HG03139 (cell line): ENCODE measurements around the gene RASL11A.
A peak's percentile ranks its signal among the peaks of the same experiment; 100 is the strongest.
"Not testable (repeated sequence)": the region's sequence is repeated elsewhere in the genome, so short reads cannot be mapped to it uniquely, and the experiment has no call there.

Experiments
- ATAC-seq: cut with Tn5 transposase; IDR thresholded peaks from one replicate; pipeline ENCODE4 v1.9.1; 2021; ENCODE audit not compliant: unreplicated experiment

Gene RASL11A, protein sequence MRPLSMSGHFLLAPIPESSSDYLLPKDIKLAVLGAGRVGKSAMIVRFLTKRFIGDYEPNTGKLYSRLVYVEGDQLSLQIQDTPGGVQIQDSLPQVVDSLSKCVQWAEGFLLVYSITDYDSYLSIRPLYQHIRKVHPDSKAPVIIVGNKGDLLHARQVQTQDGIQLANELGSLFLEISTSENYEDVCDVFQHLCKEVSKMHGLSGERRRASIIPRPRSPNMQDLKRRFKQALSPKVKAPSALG

DNA sequence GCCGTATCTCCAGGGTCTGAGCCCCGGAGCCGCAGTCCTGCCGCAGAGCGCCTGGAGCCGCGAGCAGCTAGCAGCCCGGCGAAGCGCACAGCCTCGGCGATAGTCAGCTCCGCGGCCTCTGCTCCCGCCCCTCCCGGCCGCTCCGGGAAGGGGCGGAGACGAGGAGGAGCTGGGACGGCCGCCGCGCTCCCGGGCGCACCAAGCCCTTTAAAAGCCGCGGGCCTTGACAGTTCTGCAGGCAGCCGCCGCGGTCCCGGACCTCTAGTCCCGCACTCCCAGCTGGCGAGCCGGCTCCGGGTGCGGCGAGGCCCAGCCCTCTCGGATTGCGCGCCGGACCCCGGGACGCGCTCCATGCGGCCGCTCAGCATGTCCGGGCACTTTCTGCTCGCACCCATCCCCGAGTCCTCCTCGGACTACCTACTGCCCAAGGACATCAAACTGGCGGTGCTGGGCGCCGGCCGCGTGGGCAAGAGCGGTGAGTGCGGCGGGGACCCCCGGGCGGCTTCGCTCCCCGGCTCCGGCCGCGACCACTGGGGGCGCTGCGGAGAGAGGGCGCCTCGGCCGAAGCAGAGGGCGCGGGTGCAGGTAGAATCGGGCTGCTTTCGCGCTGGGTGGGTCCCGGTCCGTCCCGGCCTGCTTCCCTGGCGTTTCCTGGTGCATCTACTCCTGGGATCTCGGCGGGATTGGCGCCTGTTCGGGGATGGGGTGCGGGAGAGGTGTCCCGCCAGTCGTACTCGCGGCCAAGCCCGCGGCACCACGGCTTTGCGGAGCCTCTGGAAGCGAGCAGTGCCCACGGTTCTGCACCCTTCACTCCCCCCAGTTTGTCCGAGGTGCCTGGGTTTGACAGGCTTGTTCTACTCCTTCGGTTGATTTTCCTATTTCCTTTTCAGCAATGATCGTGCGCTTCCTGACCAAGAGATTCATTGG lies at the start of gene RASL11A:
Gene RASL11A (plus strand): TSS at position 237 of the 927 bp plus-strand sequence. CDS start 115 bp downstream, at position 352.
- ATAC-seq, result peak; percentile 79

DNA sequence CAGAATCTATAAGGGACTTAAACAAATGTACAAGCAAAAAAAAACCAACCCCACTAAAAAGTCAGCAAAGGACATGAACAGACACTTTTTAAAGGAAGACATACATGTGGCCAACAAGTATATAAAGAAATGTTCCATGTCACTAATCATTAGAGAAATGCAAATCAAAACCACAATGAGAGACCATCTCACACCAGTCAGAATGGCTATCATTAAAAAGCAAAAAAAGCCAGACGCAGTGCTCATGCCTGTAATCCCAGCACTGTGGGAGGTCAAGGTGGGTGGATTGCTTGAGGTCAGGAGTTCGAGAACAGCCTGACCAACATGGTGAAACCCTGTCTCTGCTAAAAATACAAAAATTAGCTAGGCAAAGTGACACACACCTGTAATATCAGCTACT lies 48.5 kb upstream of the RASL11A start:
- ATAC-seq, result not testable (repeated sequence)

DNA sequence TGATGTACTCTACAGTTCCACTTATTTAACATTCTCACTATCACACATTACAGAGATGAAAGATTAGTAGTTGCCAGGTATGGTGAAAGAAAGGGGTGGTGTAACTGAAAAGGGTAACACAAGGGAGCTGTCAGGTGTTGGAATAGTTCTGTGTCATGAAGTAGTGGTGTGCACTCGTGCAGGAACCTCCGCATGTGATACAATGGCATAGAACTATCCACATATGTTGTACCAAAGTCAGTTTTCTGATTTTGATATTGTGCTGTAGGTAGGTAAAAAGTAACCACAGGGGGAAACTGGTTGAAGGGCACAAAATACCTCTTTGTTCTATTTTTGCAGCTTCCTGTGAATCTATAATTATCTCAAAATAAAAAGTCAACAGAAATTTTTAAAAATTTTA lies 43.6 kb upstream of the RASL11A start:
- ATAC-seq, result no peak

DNA sequence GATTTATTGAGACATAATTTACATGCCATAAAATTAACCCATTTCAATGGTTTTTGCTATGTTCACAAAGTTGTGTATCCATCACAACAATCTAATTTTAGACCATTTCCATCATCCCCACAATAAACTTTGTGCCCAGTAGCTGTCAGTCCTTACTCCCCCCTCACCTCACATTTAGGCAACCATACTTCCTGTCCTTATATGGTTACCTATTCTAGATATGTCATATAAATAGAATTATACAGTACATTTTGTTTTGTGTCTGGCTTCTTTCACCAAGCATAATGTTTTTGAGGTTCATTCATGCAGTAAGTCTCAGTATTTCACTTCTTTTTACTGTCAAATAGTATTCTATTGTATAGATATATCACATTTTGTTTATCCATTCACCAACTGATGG lies 42.5 kb upstream of the RASL11A start:
- ATAC-seq, result no peak

DNA sequence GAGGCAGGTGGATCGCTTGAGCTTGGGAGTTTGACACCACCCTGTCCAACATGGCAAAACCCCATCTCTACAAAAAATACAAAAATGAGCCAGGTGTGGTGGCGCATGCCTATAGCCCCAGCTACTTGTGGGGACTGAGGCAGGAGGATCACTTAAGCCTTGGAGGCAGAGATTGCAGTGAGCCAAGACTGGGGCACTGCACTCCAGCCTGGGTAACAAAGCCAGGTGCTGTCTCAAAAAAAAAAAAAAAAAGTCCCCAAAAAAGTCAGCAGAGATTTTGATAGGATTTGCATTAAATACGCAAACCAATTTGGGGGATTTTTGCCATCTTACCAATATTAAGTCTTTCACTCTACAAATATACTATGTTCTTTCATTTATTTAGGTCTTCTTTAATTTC lies 41.0 kb upstream of the RASL11A start:
- no peak for ATAC-seq

DNA sequence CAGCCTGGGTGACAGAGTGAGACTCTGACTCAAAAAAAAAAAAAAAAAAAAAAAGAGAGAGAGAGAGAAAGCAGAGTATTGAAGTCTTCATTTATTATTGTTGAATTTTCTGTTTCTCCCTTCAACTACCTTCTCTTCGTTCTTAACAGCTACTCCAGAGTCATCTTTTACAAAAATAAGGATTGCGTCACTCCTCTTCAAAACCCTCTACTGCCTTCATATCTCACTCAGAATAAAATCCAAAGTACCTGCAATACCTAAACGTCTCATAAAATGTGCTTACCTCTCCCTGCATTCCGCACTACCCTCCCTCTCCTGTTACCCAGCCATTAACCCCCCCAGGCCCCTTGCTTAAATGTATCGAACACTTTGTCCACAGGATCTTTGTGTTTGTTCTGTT lies 36.7 kb upstream of the RASL11A start:
- ATAC-seq, result no peak

DNA sequence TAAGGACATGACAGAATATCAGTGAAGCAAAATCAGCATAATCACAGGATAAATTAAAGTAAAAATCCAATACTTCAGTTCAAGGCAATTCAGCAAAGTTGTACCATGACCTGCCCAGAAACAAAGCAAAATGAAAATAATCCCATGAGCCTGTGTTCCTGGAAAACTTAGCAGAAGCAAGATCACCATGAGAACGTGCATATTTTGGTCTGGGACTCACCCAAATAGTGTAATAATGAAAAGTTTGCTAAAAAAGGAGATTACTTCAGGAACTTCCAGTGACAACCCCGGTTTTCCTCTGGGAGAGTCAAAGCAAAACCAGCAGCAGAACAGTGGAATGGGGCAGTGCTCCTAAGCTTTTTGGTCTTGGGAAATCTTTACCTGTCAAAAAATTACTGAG lies 34.2 kb upstream of the RASL11A start:
- no peak for ATAC-seq

DNA sequence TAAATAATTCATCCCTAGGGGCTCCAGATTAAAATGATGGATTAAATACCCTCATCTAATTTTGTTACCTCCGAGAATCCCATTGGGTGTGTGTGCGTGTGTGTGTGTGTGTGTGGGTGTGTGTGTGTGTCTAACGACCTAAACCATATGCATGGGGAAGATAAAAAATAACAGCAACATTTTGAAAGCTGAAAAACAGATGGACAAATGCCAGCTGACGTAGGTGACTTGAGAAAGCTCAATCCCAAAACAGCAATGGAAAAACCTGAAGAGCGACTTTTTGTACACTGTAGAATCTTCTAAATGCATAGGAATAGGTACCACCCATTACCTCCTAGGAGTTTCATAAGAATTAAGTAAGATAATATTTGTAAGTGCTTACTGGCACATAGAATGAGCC lies 27.9 kb upstream of the RASL11A start:
- no peak for ATAC-seq

DNA sequence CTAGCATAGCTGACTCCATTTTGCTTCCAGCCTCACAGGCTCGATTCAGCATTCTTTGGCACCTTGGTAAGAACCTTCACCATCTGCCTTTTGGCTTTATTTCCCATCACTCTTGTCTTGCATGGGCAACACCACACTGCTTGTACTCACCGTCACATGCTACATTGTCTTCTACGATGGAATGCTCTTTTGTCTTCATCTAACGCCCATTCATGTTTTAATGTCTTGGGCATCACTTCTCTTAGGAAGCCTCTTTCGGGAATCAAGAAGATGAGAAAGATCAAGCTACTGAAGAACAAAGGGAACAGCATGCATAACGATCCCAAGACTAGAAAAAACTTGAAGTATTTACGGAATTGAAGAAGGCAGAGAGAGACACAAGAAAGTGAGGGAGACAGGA lies 25.0 kb upstream of the RASL11A start:
- no peak for ATAC-seq

DNA sequence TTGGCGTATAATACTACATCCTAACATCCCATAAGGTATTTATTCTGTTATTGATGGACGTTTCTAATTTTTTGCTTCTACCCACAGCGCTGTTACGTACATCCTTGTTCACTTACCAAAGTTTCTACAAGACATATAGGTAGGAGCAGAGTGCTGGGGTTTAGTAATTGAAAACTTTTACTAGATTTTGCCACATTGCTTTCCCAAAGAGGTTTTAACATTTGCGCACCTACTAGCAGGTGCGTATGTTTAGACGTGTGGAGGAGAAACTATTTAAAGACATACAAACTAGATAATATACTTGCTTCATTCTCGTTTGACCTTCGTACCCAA lies 19.8 kb upstream of the RASL11A start:
- ATAC-seq, result peak; percentile 5

DNA sequence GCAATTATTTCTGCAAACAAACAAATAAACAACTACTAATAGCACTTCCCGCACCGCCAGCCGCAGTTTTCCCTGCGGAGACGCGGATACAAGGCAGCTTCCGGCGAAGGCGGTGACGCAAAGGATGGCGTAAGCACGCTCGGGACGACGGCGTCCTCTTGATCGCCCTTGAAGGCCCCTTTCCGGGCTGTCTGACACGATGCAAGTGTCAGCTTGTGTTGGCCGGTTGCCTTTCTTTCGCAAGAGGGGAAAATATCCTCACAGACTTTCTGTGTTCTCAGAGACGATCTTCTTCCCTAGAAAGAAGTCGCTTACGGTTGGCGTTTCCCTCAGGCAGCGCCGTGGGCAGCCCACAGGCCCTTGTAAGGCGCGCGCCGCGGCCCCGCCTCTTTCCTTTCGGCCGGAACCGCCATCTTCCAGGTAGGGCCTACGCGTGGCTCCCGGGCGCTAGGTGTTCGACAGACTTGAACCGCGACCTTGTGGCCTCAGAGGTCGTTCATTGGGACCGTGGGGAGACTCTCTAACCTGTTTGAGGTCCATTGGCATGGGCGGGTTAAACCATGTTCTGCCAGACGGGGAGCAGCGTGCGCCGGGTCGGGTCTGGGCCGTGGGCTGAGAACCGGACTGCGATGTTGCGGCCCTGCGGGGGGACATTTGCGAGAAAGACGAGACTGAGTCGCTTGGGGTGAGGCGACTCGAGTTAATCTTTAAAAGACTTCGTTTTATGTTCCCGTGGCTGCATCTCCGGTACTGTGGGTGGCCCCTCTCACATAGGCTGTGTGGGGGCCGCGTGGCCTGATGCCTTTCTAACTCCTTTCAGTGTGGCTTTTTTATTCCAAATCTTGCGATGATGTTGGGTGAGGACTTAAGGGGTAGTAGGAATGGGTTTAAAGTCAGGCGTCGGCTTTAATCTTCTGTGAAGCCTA lies 19.2 kb upstream of the RASL11A start, which contains the start of gene RPL21:
Gene RPL21 (plus strand): TSS at position 393 of the 926 bp plus-strand sequence. CDS start 2,219 bp downstream, outside the sequence.
- ATAC-seq, result peak; percentile 91

DNA sequence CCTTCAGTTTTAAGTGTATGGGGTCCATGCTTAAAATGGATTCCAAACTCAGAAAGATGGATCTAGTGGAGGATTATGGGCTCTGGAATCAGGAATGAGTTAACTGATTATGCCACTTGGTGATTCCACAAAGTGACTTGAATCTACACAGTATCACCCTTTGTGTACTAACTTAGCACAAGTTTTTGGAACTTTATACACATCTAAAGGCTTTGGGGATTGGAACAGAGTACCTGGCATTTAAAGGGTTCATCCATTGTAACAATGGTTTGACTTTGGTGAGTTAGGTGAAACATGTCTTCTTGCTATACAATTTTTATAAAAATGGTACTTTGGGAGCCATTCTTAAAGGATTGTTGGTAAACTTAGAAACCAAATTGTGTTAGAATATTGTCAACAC lies 18.2 kb upstream of the RASL11A start:
- no peak for ATAC-seq

DNA sequence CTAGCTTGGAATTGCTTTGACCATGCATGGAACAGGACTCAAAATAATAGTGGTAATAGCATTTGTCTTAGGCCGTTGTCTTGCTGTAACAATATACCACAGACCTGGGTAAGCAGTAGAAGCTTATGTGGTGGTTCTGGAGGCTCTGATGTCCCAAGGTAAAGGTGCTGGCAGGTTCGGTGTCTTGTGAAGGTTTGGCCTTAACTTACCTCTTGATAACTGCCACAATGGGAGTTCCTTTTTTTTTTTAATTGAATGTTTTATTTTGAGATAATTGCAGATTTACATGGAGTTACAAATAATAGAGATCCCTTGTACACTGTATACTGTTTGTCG lies 13.4 kb upstream of the RASL11A start:
- ATAC-seq, result no peak

DNA sequence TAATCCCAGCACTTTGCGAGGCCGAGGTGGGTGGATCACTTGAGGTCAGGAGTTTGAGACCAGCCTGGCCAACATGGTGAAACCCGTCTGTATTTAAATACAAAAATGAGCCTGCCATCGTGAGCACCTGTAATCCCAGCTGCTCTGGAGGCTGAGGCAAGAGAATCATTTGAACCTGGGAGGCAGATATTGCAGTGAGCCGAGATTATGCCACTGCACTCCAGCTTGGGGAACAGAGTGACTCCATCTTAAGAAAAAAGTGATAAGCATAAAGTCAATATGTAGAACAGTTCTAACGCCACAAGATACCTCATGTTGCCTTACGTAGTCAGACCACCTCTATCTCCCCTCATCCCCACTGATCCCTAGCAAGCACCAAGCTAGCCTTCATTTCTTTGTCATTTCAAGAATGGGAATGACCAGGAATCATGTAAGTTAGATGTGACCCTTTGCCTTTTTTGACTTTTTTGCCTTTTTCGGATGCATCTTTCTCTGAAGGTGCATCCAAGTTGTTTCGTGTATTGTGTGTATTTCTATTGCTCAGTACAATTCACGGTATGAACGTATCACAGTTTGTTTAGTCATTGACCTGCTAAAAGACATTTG lies 12.9 kb upstream of the RASL11A start:
- ATAC-seq, result no peak

DNA sequence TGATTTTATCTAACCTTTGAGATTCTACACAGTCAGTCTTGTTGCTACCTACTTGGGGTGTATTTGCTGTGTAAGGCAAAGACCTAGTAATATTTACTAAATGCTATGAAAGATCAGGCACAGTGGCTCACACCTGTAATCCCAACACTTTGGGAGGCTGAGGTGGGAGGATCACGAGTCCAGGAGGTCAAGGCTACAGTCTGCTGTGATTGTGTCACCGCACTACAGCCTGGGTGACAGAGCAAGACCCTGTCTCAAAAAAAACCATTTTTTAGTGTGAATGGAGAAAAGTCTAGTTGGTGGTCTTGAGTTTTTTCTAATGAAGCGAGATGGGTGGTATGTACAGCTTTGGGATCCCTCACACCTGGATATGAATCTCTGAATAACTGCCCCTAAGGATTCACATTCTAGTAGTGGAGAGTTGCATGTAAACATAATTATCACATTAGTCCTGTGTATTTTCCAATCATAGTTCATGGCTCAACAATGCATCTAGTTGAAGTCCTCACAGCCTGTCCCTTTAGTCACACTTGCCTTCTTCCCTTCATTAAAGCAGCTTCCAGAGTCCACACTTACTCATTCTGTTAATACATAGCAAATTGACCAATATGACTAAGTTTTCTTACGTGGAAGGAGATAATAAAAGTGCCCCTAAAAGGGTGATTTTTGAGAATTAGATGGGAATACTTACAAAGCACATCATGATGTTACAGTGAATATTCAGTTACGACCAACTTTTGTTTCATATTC lies 11.8 kb upstream of the RASL11A start:
- ATAC-seq, result no peak

DNA sequence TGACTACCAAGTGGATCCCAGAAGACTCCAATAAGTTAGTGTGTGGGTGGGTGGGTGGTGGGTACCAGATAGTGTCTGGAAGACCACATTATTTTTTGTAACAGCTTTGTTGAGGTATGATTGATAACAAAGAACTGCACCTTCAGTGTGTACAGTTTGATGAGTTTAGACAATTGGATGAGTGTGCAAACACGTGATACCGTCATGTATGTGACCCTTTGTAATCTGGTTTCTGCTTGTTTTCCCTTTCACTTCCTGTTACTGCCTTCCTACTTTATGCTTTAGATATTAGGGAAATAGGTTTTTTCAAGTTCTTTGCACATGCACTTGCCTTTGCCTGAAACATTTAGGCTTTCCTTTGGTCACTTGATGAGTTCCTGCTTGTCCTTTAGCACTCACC lies 10.8 kb upstream of the RASL11A start:
- ATAC-seq, result no peak

DNA sequence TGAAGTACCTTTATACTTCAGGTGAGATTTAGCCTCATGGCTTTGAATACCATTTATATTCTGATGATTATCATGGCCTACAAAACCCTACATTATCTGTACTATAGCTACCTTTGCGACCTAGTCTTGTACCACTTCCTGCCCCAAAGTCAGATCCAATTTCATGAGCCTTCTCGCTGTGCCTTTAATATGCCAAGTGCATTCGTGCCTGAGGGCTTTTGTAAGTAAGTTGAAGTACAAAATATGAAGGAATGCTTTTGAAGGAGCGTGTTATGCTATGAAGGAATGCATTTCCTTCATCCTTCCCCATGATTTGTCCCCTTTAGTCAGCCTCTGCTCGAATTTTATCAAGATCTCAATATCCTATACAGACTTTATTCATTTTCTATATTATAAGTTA lies 9.2 kb upstream of the RASL11A start:
- ATAC-seq, result no peak

DNA sequence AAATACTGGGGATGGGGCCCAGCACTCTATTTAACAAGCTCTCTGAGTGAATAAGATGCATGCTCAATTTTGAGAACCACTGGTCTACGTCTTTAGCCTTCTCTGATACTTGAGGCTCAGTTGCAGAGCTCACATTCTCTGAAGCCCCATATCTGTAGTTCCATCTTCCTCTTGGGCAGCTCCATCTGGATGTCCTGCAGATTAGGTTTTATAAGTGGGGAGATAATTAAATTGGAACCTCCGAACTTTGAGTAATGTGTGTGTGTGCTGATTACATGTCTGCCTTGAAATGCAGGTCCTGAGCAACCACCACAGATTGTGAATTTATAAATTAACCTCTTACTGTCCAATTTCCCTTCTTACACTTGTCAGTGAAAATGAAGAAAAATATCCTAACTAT lies 7.2 kb upstream of the RASL11A start:
- ATAC-seq, result no peak

DNA sequence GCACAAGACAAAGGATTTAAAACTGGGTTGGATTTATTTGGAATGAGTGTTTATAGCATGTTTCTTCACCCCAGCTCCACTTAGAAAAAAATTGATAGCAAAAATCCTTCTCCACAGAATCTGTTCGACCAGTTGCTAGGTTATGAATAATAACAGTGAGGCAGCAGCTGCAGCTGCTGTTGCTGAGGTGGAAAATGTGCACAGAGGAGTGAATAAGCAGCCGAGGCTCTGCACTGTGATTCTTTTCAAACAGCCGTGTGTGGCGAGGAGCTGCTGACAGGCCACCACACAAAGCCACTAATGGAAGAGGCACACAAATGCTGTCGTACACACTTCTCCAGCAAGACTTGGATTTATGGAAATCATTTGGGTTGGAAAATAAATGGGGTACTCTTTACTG lies 6.4 kb upstream of the RASL11A start:
- no peak for ATAC-seq

DNA sequence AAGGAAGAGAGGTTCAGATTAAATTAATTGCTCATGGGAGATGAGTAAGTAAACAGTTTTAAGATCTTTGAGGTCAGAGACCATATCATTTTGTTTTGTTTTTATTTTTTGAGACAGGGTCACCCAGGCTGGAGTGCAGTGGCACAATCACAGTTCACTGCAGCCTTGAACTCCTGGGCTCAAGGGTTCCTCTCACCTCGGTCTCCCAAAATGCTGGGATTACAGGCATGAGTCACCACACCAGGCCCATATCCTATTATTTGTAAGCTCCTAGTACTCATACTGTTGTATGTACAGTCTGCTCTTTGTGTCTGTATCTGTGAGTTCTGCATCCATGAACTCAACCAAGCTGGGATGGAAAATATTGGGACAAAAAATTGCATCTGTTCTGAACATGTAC lies 6.0 kb upstream of the RASL11A start:
- no peak for ATAC-seq
